ENCODE data around the gene NDUFV2. TPM values are rescaled to one million over a fixed set of nuclear protein-coding genes. Genes with fewer than 3 reads are reported as not detected.
A peak's percentile ranks its signal among the peaks of the same experiment; 100 is the strongest.

Gene NDUFV2
- total RNA-seq, 1 experiment from 2014 or later = 229 TPM

DNA sequence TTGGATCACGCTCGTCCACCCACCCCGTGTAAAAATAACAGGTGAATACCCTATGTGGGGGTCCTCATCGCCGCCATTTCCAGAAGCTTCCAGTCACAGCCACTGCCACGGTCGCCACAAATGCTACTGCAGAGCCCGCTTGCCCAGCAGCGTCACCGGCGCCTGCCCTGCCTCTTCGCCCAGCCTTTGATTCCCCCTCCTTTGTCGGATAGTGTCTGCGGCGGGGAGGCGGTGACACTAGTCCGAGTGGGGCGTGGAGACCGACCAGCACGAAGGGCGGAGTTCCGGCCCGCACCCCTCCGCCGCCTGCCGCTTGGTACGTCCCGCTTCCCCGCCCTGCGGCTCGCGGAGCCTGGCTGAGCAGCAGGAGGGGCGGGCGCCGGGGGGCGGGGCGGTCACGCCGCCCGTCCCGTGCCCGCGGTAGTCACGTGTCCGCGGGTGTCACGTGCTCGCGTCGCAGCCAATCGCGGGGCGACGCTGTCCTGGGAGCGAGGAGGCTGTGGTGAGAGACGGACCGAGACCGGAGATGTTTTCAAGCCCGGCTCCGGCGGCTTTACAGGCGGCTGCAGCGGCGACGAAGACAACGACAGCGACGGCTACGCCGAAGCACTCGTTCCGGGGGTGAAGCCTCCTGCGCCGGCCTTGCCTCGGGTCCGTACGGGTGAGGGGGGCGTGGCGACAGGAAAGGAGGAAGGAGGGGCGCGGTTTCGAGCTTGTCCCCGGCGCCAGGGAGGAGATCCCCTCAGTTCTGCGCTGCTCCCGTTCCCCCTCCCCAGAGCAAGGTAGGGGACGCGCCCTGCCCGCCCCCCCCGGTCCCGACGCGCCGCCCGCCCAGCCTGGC, 34.0 kb downstream of the NDUFV2 start, which contains the start of gene ANKRD12:
TSS of gene ANKRD12 (plus strand) at position 467 of the 841 bp plus-strand sequence. CDS start 45,652 bp downstream, outside the sequence.
- no peaks in the 10 kb centered on the region for H3K9me3 ChIP-seq (replicated peaks)
- peak; percentile 98 to 99 for DNase-seq (ENCODE audit: low read depth in 1 of 2, low spot score in 2 of 2)
- peak within 1 kb of the TSS; percentile 93 for H3K27ac ChIP-seq
- no peaks in the 10 kb centered on the region for H3K27me3 ChIP-seq (replicated peaks)
- H3K4me3 ChIP-seq = peak within 1 kb of the TSS; percentile 84
- peaks cover 35% of the 10 kb centered on the region for H3K4me1 ChIP-seq (replicated peaks)
- peaks cover 49% of the 10 kb centered on the region for H3K36me3 ChIP-seq

DNA sequence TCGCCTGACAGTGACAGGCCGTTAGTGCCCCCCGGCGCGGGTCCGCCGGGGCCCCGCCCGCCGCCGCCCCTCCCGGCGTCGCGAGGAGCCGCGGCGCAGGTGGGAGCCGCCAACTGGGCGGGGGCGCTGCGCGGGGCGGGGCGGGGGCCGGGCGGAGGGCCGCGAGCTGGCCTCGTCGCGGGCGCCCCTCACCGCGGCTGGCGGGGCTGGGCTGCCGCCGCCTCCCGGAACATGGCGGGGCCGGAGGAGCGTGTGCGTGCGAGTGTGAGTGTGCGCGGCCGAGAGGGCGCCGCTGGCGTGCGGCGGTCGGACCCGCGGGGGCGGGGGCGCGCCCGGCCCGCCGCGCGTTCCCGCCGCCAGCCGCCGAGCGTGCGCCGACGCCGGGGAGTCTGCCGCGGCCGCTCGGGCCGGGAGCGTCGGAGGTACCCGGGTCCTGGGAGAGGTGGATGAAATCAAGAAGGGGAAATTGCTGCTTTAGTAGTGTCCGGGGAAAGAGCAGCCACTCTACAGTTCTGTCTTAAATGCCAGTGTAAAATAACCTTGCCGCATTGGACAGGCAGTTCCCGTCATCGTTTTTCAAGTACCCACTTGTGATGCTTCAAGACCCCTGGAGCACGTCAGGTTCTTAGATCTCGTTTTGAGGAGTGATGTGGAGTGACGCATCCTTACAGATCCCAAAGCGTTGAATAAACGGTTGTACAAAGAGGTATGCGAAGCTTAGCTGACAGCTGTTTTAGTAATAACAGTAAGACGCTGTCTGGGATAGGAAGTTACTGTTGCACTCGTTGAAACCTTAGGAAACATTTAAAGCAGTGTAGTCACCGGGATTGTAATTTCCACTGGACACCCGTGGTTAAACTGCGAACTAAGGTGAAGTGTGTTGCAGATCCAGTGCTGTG, 34.9 kb downstream of the NDUFV2 start:
- DNase-seq (ENCODE audit: low read depth in 1 of 2, low spot score in 2 of 2) = peak; percentile 68 to 83
- Histone ChIP-seq H3K4me3 (peak overlapping the region; percentile 84), H3K4me1 (replicated peaks) (peaks cover 41% of the 10 kb centered on the region), H3K36me3 (peaks cover 41% of the 10 kb centered on the region), H3K9me3 (replicated peaks) (no peaks in the 10 kb centered on the region), H3K27ac (peak overlapping the region; percentile 93), H3K27me3 (replicated peaks) (no peaks in the 10 kb centered on the region)

DNA sequence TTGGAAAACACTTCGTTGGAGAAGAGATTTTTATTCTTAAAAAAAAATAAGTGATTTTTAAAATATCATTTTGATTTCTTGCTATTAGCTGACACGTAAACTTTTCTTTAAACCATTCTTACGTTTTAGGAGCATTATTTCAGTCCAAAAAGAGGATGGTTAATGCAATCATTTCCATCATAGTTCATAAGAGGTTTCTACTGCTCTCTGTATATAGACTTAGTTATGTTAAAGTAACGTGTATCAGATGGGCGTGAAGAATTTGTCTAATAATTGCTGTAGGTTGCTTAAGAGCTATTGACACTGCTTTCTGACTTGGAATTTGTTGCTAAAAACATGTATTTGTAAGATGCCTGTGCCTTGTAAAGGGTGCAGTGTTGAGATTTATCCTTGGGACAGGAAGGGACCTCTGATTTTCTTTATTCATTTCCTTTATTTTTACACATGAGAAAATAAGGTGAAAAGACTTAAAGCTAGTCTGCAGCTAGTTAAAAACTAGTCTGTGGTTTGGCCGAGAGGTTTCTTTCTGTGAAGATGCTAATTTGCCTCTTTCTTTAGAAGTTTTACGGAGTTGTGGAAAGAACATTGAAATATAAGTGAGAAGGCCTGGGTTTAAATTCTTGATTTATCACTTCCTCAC, 37.0 kb downstream of the NDUFV2 start:
- Histone ChIP-seq H3K36me3 (peaks cover 24% of the 10 kb centered on the region), H3K27me3 (replicated peaks) (no peaks in the 10 kb centered on the region), H3K27ac (0 out of 2 replicates have a peak overlapping the region, but pooled peaks have one; percentile 10), H3K4me3 (no peak overlapping the region), H3K9me3 (replicated peaks) (no peaks in the 10 kb centered on the region), H3K4me1 (replicated peaks) (peaks cover 50% of the 10 kb centered on the region)
- DNase-seq (ENCODE audit: low read depth in 1 of 2, low spot score in 2 of 2) = peak in 1 of 2 experiments; percentile 9

DNA sequence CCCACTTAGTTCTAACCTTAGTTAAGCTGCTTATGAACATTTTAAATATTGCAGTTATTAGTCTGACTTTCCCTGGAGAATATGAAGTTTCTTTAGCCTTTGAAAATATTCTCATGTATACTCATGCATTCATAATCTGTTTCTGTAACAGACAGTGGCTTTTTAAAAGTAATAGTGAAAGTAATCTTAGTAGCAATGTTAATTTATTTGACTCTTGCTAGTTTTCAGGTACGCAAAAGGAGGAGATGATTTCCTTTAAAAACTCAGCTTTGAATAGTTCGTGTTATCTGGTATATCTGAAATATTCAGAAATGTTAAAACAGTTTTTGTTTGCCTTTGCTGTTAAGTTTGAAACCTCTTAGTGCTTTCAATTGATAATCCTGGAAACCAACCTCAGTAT, 37.9 kb downstream of the NDUFV2 start:
- Histone ChIP-seq H3K4me1 (replicated peaks) (peaks cover 49% of the 10 kb centered on the region), H3K9me3 (replicated peaks) (no peaks in the 10 kb centered on the region), H3K27me3 (replicated peaks) (no peaks in the 10 kb centered on the region), H3K27ac (0 out of 2 replicates have a peak overlapping the region, but pooled peaks have one; percentile 0), H3K4me3 (no peak overlapping the region), H3K36me3 (peaks cover 18% of the 10 kb centered on the region)
- DNase-seq (ENCODE audit: low read depth in 1 of 2, low spot score in 2 of 2) = no peak

DNA sequence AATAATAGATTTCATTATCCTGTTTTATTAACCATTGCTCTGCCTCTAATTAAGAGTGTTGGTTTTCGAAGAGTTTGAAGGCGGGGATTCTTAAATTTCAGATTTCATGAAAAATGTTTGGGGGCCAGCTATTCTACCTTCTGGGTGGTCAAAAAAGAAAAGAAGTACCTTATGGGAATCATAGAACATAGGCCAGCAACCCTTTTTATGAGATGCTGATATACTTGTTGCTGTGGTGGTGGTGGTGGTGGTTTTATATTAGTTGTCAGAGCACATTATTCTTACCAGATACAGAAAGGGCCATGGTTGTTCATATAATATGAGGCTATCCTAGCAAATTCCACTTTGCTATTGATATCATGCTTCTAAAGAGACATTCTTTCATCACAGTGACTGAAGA, 38.5 kb downstream of the NDUFV2 start:
- Histone ChIP-seq H3K4me3 (no peak overlapping the region), H3K27me3 (replicated peaks) (no peaks in the 10 kb centered on the region), H3K4me1 (replicated peaks) (peaks cover 43% of the 10 kb centered on the region), H3K36me3 (peaks cover 12% of the 10 kb centered on the region), H3K27ac (no peak overlapping the region), H3K9me3 (replicated peaks) (no peaks in the 10 kb centered on the region)
- no peak for DNase-seq (ENCODE audit: low read depth in 1 of 2, low spot score in 2 of 2)

DNA sequence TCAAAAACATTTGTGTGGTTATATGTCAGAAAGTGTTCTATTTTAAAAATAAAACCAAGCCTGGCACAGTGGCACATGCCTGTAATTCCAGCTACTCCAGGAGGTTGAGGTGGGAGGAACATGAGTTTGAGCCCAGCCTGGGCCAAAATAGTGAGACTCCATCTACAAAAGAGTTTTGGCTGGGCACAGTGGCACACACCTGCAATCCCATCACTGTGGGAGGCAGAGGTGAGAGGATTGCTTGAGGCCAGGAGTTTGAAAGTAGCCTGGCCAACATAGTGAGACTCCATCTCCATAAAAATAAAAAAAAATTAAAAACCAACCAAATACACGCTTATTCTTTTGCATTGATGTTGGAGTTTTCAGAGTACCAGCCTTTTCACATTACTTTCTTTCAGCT, 43.7 kb downstream of the NDUFV2 start:
- no peak for DNase-seq (ENCODE audit: low read depth in 1 of 2, low spot score in 2 of 2)
- Histone ChIP-seq H3K4me3 (no peak overlapping the region), H3K27me3 (replicated peaks) (no peaks in the 10 kb centered on the region), H3K9me3 (replicated peaks) (no peaks in the 10 kb centered on the region), H3K4me1 (replicated peaks) (peaks cover 23% of the 10 kb centered on the region), H3K36me3 (no peaks in the 10 kb centered on the region), H3K27ac (no peak overlapping the region)

DNA sequence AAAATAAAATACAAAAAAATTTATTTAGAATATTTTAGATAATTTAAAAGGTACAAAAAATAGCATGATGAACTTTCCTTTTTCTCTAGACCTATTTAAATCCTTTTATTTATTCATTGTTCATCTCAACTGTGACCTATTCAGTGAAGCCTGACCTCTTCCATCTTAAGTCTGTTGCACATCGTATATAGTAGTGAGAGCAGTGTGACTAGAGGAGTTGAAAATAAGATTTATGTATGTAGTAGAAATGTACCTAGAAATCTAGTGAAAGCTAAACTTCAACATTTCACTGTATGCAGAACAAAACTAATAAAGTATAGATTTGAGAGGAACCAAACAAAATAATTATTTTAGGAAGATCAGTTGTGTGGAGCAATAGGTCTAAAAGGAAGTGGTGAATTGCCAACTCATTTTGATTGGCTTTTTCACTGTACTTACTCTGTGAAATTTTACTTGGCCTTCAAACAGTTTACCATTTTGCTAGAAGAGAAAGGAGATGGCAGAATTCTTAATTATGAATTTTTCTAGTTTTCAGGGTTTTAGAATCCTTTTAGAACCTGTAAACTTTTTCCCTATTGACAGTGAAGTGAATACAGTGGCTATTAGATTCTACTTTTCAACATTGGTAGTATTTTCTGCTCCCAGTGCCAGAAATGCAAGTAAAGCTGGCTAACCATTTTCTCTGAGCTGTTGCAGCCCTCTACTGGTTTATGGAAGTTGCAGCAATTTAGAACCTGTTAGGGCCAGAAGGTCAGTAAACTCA, 45.1 kb downstream of the NDUFV2 start:
- Histone ChIP-seq H3K9me3 (replicated peaks) (no peaks in the 10 kb centered on the region), H3K4me3 (no peak overlapping the region), H3K27ac (no peak overlapping the region)

DNA sequence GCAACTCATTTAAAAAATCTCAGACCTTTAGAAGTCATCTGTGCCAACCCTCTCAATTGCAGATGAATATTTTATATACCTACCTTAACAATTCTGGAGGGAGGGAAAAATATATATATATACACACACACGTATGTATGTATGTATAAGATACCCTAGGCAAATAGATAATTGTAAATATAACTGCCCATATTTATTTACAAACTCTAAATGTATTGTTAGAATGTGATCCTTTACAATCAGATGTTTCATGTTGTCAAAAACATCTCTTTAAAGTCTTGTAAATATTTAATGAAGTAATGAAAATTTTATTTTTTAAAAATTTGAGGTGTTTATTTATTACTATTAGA, 45.7 kb downstream of the NDUFV2 start:
- Histone ChIP-seq H3K9me3 (replicated peaks) (no peaks in the 10 kb centered on the region), H3K4me3 (no peak overlapping the region), H3K4me1 (replicated peaks) (peaks cover 12% of the 10 kb centered on the region), H3K27ac (no peak overlapping the region), H3K27me3 (replicated peaks) (no peaks in the 10 kb centered on the region), H3K36me3 (no peaks in the 10 kb centered on the region)
- DNase-seq (ENCODE audit: low read depth in 1 of 2, low spot score in 2 of 2) = no peak

More for the DNA sequence above, 45.1 kb downstream of the NDUFV2 start:
- peak in 1 of 2 experiments; percentile 53 for DNase-seq (ENCODE audit: low read depth in 1 of 2, low spot score in 2 of 2)
- Histone ChIP-seq H3K36me3 (no peaks in the 10 kb centered on the region), H3K27me3 (replicated peaks) (no peaks in the 10 kb centered on the region), H3K4me1 (replicated peaks) (peaks cover 13% of the 10 kb centered on the region)

DNA sequence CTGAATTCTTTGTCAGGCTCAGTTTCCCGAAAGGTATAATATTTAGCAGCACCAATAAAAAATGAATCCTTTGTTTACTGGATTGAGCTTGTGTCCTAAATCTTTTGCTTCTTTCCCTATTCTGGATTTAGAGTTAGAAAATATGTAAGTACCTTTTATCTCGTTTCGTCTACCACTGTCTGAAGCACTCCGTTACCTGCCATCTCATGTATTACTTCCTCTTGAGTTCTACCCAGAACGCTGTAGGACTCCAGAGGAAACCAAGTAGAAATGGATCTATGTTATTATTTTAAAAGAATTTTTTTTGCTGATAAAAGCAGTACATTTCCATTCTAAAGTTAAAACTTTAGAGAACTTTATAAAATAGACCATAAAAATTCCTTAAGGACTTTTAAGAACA, 47.6 kb downstream of the NDUFV2 start:
- peaks cover 5% of the 10 kb centered on the region; the same call in 1 of the 2 replicates for H3K4me1 ChIP-seq (replicated peaks)
- DNase-seq (ENCODE audit: low read depth in 1 of 2, low spot score in 2 of 2) = no peak
- no peaks in the 10 kb centered on the region for H3K27me3 ChIP-seq (replicated peaks)
- H3K36me3 ChIP-seq = peaks cover 3% of the 10 kb centered on the region; the same call in 1 of the 2 replicates
- H3K27ac ChIP-seq = no peak overlapping the region
- H3K9me3 ChIP-seq (replicated peaks) = no peaks in the 10 kb centered on the region
- H3K4me3 ChIP-seq = no peak overlapping the region

DNA sequence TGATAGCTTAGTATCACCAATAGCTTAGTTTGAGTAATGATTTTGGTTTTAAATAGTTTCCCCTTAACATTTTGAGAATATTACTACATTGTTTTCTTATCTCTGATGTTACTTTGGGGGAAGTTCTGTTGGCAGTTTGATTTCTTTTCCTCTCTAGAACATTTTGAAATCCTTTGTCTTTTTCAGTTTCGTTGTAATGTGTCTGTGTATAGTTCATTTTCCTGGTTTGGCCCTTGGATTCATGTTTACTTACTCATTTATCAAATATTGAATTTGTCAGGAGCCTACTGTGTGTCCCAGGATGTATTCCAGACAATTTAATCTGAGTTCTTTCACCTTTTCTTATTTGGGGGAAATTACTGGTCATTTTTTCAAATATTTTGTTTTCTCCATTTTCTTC, 50.8 kb downstream of the NDUFV2 start:
- no peak overlapping the region for H3K4me3 ChIP-seq
- H3K9me3 ChIP-seq (replicated peaks) = no peaks in the 10 kb centered on the region
- no peak overlapping the region for H3K27ac ChIP-seq
- H3K4me1 ChIP-seq (replicated peaks) = no peaks in the 10 kb centered on the region
- DNase-seq (ENCODE audit: low read depth in 1 of 2, low spot score in 2 of 2) = no peak
- no peaks in the 10 kb centered on the region for H3K27me3 ChIP-seq (replicated peaks)
- peaks cover 3% of the 10 kb centered on the region; the same call in 1 of the 2 replicates for H3K36me3 ChIP-seq

DNA sequence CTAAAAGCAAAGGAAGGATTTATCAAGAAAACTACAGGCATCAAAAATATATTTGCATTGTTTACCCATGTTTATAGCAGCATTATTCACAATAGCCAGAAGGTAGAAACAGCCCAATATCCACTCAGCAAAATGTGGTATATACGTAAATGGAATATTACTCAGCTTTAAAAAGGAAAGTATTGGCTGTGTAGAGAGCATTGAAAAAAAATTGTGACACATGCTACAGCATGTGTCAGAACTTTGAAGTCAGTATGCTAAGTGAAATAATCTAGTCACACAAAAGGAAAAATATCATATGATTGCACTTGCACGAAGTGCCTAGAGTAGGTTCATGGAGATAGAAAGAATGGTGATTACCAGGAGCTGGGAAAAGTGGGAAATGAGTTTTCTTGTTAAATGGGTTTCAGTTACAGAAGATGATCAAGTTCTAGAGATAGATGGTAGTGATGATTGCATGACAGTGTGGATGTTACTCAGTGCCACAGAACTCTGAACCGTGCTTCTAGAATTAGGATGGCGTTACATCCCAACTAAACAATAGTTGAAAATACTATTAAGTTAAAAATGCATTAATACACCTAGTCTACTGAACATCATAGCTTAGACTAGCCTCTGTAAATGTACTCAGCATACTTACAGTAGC, 54.2 kb downstream of the NDUFV2 start:
- no peaks in the 10 kb centered on the region for H3K27me3 ChIP-seq (replicated peaks)
- H3K27ac ChIP-seq = no peak overlapping the region
- H3K4me1 ChIP-seq (replicated peaks) = no peaks in the 10 kb centered on the region
- H3K4me3 ChIP-seq = no peak overlapping the region
- DNase-seq (ENCODE audit: low read depth in 1 of 2, low spot score in 2 of 2) = no peak
- H3K36me3 ChIP-seq = peaks cover 3% of the 10 kb centered on the region; the same call in 1 of the 2 replicates
- no peaks in the 10 kb centered on the region for H3K9me3 ChIP-seq (replicated peaks)

DNA sequence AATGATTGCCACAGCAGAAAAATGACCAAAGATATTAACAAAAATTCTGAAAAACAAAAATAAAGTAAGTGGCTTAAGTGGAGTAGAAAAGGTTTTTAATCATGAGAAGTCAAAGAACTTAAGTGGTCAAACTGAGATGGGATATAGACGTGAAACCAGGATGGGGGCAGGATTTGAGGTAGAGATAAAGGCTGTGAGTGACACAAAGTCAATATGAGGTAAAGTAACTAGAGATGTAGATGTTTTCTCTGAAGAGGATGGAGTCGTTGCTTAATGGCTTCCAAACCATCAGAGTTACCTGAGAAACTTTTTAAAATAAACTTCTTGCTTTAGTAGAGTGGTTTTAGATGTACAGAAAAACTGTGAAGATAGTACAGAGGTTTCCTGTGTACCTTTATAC, 55.3 kb downstream of the NDUFV2 start:
- Histone ChIP-seq H3K27ac (no peak overlapping the region), H3K4me1 (replicated peaks) (no peaks in the 10 kb centered on the region), H3K9me3 (replicated peaks) (no peaks in the 10 kb centered on the region), H3K27me3 (replicated peaks) (no peaks in the 10 kb centered on the region), H3K36me3 (peaks cover 3% of the 10 kb centered on the region; the same call in 1 of the 2 replicates), H3K4me3 (no peak overlapping the region)
- DNase-seq (ENCODE audit: low read depth in 1 of 2, low spot score in 2 of 2) = no peak
